ENCODE results near the gene CAPN15.

The CAPN15 gene

DNA sequence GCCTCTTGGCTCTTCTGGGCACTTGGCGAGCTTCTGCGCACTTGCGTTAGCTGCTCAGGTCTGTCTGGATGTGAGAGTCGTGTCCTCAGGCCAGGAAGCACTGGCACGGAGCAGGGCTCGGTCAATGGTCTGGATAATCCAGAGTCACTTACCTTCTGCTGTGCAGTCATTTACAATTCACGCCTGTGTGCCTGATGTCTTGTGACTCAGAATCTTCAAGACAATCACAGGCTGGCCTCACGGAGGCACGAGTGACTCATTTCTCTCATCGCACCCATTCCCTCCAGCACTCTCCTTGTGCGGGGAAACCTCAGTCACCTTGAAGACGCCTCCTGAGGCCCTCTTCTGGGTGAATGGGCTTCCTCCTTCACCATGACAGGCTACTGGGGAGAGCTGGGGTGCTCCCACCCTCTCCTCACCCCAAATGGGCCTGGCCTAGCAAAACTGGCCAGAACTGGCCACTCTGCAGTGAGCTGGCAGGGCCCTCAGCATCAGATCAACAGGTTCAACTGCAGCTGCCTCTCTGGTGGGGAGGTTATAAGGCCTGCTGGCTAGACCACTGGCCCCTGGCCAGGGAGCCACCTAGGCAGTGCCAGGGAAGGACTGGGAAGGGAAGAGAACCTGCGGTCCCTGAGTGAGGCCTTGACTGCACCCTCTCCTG is 1.9 kb upstream of the CAPN15 start:
- no peak for DNase-seq (ENCODE audit: low spot score)

DNA sequence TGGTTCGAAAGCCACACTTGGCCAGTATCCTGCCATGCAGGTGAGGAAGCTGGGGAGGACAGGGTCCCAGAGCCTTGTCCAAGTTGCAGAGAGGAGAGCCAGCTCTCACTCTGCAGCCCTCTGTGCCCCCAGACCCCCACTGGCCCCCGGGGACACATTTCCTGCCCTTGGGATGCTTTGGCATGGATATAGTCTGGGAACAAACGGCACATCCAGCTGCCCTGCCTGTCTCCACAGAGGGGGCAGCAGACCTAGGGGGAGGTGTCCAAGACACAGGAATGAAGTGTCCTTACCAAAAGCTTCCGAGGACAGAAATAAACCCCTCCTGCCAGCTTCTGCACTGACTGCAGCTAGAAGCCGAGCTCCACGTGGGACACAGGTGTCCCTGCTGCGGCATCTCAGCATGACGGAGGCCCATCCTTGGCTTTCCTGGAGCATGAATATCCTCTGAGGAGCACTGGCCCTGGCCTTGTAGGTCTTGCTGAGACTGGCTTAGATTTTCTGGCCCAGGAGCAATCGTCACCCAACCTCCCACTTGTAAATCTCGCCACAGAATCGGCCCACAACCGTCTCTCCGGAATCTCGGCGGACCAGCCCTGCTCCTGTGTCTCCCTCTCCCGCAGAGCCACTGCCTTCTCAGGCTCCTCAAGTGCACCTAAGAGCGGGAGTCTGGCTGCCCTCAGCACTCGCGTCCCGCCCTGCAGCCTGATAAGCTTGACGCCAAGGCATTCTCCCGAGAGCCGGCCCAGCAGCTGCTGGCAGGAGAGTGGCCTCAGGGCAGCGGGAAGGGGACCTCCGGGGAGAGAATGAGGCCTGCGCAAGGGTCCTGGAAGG is 1.1 kb upstream of the CAPN15 start:
- peak; percentile 23 for DNase-seq (ENCODE audit: low spot score)

DNA sequence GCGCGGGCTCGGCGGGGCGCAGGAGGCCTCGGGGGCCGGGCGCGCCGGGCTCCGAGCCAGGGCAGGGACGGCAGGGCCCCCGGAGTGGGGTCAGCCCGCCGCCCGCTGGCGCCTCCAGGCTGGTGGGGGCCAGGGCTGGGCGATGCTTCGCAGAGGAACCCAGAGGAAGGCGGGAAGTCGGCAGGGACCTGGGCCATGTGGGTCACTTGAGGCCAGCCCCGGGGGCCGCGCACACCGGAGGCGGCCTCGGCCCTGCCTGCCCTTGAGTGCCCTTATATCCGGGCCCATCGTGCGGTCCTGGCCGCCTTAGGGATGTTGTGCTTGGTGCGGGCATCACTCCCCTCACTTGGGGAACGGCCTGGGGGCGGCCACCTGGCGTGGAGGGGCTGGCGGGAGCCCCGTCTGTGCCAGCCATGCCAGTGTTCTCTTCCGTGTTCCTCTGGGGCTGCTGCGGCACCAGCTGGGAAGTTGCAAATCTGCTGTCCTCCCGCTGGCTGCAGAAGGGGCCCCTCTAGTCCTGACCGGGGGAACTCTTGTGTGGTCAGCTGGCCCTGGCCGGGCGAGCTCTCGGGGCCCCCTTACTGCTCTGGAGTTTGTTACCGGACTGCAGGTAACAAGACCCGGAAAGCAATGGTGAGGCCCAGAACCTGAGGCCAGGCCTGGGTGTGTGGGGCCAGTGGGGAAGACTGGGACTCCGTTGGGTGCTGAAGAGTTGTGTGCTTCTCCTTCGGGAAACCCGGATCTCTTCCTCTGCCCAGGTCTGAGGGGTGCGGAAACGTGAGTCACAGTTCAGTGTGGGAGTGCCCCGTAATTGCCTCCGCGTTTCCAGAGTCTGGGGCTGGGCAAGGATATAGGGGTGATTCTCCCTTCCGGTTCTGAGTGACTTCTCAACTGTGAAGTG is 849 bp downstream of the CAPN15 start:
- peak; percentile 35 for DNase-seq (ENCODE audit: low spot score)

DNA sequence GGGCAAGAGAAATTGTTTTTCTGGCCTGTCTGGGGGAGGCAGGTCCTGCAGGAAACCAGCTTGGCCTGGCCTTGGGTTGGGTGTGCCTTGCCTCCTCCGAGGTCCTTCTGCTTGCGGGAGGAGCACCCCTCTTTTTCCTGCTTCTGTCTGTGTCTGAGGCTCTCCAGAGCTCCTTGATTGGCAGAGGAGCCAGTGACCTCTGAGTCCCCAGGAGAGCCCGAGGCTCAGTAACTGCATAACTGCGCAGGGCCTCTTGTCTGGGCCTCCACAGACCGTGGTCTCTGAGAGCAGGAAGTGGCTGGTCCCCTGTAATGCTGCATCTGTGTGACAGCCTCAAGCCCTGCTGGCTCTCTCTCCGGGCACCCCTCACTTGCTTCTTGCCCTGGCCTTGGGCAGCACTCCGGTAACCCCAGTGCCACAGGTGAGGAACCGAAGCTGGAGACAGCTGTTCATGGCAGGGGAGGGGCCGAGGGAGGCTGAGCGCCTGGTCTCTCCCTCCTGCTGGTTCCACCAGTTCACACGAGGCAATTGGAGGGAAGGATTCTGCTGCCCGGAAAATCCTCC is 1.6 kb downstream of the CAPN15 start:
- DNase-seq (ENCODE audit: low spot score) = peak; percentile 35

DNA sequence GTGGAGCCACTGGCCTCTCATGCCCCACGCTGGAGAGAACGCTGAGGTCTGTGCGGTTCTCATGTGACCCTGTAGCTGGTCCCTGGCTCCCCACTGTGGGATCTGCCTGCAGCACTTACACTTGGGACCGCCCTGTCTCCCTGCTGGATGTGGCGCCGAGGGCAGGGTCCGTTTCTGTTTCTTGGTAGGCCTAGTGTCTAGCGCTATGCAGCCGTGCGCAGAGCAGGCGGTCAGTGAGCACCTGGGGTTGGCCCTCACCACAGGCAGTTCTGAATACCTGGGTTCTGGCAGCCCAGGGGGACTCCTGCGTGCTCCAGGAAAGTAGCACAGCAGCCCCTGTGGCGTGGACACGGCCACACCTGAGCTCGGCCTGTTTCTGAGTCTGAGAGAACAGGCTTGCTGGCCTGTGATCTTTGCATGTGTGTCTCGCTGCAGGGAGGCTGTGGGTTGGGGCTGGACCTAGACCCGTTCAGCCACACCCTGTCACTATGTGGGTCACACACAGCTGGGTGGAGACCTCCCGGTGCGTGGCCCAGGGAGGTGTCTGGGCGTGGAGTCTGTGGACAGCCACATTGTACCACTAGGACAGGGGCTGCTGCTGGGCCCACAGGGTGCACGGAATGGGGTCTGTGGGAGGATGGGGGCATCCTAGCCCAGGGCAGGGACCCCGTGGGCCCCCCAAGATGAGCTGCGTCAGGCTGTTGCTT is 2.8 kb downstream of the CAPN15 start:
- no peak for DNase-seq (ENCODE audit: low spot score)

DNA sequence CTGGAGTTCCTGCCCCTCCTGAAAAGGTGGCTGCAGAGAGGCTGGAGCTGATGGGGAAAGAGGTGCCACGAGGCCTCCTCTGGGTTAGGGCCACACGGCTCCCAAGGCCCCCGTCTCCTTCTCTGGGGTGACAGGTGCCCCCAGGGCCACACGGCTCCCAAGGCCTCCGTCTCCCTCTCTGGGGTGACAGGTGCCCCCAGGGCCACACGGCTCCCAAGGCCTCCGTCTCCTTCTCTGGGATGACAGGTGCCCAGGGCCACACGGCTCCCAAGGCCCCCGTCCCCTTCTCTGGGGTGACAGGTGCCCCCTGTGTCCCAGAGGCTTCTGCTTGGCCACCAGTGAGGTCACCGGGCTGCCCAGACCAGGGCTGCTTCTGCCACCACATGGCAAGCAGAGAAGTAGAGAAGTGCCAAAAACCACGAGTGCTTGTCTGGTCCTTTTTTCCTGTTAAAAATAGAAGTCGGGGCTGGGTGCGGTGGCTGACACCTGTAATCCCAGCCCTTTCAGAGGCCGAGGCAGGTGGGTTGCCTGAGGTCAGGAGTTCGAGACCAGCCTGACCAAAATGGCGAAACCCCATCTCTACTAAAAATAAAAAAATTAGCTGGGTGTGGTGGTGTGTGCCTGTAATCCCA is 4.1 kb downstream of the CAPN15 start:
- no peak for DNase-seq (ENCODE audit: low spot score)

DNA sequence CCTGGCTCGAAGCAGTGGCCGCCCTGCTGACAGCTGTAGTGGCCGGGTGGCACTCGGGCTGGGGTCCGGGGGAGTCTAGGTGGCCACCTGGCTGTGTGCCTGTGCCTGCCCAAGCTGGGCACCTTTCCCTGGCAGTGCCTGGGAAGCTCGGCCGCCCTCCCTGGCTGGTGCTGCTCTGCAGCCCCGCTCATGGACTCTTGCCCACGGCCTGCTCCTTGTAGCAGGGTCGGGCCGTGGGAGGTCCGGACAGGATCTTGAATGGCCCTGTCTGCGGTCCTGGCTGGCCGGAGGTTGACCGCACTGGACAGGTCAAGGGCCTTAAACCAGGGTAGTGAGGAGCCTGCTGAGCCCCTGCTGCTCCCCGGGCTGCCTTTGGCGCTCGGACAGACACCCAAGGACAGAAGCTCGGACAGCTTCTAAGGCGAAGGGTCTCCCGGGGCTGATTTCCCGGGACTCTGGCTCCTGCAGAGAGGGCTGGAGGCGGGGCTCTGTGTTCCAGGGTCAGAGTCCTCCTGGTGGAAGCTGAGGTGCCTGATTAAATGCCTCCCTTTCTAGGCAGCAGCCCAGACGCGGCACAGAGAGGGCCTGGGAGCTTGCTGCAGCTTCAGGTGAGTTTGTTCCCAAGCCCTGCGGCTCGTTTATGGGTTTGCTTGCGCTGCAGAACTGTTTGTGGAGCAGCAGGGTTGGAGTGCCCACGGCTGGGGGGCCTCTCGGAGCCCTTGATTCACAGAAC is 6.0 kb downstream of the CAPN15 start:
- DNase-seq (ENCODE audit: low spot score) = no peak

DNA sequence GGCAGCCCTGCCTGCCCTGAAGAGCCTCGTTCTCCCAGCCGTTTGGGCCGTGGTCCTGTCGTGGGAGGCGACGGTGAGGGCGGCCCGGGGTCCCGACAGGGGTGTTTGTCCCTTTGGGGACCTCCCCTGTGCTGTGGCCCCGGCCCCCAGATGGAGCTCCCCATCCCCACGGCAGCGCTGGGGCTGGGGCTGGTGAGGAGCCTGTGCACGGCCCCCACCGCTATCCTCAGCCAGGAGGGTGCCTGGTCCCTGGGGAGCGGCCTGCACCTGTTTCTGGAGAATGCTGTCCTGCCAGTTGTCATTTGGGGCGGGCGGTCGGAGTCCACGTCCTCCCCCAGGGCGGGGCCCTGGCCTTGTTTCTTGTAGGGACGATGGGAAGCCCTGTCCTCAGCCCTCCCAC is 6.6 kb downstream of the CAPN15 start:
- DNase-seq (ENCODE audit: low spot score) = no peak

DNA sequence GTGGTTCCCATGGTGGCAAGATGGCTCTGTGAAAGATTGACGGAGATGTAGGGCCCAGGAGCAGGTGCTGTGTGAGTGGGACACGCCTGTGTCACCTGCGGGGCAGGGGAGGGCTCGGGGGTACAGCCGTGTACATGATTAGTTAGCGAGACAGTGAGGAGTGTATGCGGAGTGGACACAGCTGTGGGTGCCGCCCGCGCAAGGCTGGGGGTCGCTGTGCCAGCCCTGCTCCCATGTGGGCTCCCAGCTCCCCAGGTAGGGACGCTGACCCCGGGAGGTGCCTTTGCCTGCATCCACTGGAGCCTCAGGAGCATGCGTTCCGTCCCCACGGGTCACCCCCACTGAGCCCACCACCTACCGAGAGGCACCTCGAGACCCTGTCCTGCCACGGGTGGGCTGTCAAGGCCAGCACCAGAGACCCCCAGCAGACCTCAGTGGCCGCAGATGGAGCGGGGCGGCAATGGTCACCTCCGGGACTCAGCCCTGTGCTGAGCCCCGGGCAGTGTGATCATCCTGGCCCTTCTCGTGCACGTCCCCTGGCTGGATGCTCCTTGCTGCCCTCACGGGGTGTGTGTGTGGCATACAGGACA is 7.4 kb downstream of the CAPN15 start:
- no peak for DNase-seq (ENCODE audit: low spot score)

DNA sequence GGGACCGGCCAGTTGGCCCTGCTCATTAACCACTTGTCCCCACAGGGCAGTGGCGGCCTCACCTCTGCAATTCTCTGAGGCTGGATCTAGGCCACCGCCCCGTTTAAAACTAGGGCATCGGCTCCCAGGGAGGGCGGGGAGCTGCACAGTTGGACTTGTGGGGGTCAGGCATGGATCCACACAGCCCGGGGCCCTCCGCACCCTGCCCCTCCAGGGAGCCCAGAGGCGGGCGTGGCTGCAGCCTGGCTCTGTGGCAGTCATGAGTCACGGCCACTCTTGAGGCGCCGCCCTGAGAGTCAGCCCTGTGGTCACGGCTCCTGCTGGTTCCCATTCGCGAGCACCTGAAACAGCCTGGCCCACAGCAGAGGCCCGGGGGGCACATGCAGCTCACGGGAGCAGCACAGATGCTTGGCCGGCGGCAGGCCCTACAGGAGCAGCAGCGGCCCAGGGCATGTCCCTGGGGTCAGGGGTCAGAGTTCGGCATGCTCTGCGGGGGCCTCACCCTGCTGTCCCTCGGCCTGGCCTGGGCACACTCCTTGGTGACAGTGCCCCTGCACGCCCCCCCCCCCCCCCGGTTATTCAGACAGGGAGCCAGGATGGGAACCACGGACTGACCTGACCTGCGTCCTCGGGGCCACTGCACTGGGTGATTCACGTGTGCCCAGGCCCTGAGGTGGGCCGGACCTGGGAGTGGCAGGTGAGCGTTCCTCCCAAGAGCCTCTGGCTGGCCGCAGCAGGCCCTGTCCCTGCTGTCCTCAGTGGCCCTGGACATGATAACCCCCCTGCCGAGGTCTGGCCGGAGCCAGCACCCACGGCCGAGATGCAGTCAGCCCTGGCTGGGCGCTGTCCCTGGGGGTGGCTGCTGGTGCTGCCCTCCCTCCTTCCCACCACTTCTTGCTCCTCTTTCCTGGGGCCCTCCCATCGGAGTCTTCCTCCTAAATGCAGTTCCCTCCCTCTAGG is 8.2 kb downstream of the CAPN15 start:
- DNase-seq (ENCODE audit: low spot score) = no peak

DNA sequence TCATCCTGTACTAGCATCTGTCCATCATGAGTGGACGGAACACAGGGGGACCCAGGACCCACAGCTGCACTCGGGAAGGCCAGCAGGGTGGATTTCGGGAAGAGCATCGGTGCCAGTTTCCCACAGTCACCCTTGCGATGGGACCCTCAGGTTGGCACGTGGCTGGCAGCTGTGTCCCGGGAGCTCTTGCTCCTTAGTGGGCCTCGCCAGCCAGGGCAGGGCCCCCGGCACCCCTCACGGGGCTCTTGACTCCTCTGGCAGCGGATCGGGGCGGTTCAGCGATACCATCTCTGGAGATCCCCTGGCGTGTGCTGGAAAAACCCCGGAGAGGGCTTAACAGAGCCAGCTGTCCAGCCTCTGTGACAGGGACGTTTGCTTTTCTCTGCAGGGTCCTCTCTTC is 9.2 kb downstream of the CAPN15 start:
- DNase-seq (ENCODE audit: low spot score) = no peak

DNA sequence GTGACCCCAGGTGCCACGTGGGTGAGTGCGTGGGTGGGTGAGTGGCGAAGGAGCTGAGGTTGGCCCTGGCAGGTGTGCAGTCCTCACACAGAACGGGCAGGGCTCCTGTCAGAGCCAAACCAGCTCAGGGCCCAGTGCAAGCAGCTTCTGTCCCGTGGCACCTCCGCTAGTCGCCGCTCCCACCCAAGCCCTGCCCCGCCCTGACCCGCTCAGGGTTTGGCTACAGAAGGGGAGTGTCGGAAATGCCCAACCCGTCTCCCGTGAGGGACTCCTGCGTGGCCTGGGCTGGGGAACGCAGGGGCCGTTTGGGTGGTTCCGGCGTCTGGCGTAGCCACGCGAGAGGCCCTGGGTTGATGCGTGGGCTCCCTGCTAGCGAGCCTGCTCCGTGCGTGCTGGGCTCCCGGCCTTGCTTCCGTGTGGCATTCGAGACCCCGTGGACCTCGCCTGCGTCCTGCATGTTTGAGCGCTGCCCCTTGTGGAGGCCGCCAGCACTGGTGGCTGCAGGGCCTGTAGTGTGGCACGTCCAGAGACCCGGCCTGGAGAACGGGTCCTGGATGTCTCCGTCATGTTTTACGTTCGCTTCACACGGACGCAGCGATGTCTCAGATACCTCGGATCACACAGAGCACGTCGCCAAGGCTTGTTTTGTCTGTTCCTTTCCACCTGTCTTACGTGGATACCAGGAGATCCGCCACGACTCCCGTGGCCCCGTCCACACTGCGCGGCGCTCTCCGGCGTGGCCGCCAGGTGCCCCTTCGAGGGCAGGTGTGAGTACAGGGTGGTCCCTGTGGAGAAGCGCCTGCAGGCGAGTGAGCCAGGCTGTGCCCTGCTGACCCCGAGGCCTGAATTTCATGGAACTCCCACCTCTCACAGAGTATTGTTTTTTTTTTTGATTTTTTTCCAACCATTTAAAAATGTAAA is 10.2 kb downstream of the CAPN15 start:
- no peak for DNase-seq (ENCODE audit: low spot score)

DNA sequence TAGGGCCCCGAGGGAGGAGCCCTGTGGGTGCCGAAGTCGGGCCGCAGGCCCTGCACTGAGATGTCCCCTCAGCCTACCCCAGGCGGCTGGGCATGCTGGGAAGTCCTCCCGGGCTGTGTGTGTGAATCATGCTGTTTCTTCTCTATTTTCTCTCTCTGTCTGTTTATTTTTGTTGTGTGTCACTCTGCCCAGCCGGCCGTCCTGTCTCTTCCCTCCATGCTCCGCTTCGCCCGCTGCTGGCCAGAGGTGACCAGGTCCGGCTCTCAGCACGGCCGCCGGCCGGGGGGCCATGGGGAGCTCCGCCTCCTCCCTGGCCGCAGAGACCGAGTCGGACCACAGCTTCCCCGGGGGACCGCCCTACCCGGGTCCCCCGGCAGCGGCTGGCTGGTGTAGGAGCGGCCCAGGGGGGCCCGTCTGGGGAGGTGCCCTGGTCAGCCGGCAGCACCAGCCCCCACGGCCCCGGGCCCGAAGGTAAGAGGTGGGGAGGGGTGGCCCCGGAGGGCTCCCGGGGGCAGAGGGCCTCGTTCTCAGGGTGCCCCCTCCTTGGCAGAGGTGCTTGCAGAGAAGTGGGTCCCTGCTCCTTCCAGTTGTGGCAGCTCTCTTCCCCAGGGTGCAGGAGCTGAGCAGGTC is 12.5 kb downstream of the CAPN15 start:
- no peak for DNase-seq (ENCODE audit: low spot score)

DNA sequence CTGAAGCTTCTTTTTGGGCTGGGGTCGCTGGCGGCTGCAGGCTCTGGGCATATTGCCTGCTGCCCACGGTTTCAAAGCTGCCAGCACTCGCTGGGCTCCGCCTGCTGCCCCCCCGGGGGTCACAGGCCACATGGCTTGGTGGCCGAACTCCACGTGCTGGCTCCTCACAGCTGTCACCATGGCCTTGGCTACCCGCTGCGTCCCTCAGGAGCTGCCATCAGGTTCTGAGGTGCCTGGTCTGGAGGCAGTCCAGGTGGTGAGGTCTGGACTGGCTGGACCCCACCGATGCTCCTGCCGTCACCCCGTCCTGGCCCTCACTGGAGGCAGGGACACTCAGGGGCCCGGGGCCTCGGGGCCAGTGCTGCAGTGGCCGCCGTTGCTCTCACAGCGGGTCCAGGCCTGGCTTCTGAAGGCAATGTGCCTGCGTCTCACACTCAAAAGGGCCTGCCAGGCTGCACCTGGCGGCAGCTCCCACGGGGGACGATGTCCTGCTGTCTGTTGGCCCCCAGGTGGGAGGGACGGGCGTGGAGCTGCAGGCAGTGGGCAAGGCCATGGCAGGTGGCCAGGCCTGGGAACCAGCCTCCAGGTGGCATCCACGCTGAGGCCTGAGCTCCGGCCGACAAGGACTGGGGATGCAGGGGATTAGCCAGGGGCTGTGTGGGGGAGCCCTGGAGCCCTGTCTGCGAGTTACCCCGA is 13.3 kb downstream of the CAPN15 start:
- DNase-seq (ENCODE audit: low spot score) = no peak

DNA sequence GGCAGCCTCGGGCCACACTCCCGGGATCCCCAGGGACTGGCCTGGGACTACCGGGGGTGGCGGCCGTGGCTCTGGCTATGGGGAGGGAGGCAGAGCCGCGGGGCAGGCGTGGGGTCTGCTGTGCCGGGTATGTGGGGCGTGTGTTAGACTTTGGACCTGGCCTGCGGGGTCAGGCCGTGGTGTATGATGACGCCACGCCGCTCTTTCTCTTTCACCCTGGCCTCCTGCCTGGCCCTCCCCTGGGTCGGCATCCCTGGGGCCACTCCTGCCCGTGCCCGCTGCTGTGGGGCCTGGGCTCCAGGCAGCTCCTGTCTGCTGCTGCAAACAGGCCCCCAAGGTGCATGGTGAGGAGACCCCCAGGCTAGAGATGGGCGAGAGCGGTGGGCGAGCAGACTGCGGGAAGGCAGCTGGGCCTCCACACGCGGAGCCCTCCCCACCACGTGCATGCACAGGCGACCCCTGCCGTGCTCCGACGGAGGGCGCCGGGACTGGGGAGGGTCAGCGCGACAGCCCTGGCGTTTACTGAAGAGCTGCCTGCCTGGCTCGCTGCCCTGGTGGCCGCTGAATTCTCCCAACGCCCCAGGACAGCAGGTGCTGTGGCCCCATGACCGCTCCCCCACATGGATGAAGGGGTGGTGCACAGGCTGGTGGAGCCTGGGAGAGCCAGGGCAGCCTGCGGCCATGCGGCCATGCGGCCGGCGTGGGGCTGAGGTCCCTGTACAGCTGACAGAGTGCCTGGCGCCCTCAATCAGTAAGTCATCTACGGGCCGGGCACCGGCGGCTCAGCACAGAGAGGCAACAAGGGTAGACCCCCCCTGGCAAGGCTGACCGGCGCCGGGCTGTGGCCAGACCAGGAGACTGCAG is 16.0 kb downstream of the CAPN15 start:
- DNase-seq (ENCODE audit: low spot score) = no peak

DNA sequence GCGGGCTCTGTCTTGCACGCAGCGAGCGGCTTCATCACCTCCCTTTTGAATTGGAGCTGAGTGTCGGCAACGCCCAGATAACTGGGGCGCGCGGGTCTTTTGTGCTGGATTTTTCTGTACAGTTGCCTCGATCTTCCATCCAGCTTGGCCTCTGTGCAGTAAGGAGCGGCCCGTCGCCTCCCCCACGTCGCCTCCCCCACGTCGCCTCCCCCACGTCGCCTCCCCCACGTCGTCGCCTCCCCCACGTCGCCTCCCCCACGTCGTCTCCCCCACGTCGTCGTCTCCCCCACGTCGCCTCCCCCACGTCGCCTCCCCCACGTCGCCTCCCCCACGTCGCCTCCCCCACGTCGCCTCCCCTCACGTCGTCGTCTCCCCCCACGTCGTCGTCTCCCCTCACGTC is 17.0 kb downstream of the CAPN15 start:
- DNase-seq (ENCODE audit: low spot score) = no peak

Data from NAMALWA (cell line).